PC-9 (cell line): Measurements from ENCODE around the gene WASF1.

Experiments
- CTCF ChIP-seq: fragments of 200-600 bp; sonication (generic); conservative IDR thresholded peaks from 2 replicates; pipeline ENCODE4 v1.6.1; 2017; ENCODE audit warnings: mixed run types, antibody characterized with exemption, mild to moderate bottlenecking, moderate library complexity
- EZH2 ChIP-seq: fragments of 200-600 bp; sonication (generic); IDR thresholded peaks from 2 replicates; pipeline ENCODE4 v1.8.0; 2017; ENCODE audit warnings: antibody characterized with exemption, low read depth

- TF ChIP-seq EZH2: no peak
- TF ChIP-seq CTCF: no peak
Observed at GRCh38 chr6:110116258-110116657, 63.2 kb downstream of the WASF1 start.
